EH (cell line): ENCODE data around the gene TARS1.

Experiments
- DNase-seq: peaks from one replicate; pipeline ENCODE4 v3.0.0-alpha.2; 2015; ENCODE audit warnings: low read depth

Gene TARS1

DNA sequence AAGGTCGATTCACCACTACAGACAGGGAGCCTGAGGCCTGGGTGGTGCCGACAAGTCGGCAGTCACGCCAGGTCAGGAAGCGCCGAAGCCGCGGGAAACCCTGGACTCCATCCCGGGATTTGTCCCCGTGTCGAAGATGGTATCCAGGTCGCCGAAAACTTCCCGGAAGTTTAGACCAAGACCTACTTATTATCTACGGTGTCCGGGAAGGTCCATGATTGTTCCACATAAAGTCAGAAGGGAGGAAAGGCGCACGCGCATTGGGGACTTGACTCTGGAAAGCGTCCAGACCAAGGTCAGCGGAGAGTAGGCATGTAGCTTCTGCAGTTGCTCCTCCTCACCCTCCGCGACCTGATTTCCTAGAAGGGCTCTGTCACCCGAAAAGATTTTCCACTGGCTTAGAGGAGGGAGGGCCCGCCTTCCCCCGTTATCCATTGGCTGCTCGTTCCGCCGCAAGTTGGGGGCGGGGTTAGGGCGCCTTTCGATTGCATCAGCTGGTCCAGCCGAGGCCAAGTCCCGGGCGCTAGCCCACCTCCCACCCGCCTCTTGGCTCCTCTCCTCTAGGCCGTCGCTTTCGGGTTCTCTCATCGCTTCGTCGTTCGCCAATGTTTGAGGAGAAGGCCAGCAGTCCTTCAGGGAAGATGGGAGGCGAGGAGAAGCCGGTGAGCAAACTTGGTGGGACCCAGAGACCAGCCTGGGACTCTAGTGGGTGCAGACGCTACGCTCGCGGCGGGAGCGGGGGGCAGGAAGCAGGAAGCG is at the start of gene TARS1:
Gene TARS1, plus strand, starts transcription at position 484 of the 759 bp plus-strand sequence. Its CDS starts 122 bp downstream, at position 606.
- peak; percentile 100 for DNase-seq

DNA sequence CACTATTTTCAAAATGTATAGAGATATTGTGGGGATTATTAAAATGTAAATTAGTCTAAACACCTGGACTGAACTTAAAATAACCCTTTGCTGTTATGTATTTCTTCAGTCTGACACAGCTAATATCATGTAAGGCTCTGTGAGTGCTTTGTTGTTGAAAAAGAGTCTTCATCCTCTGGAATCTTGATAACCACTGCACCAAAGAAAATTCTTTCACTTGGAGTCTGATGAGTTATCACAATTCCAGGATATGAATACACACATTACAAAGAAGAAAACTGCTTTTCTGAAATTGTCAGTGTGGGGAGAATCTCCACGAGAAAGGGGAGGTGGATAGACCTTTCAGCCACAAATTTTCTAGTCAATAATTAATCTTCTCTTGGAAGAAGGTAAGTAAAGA is 42.3 kb upstream of the TARS1 start:
- DNase-seq: peak; percentile 33

- DNase-seq: no peak
These were observed 40.1 kb upstream of the TARS1 start for GRCh38 chr5:33400675-33401074.

GRCh38 chr5:33401482-33402390 is 39.0 kb upstream of the TARS1 start:
- DNase-seq: peak; percentile 95

- no peak for DNase-seq
These were observed 37.6 kb upstream of the TARS1 start for GRCh38 chr5:33403187-33403586.

- peak; percentile 54 for DNase-seq
These were observed 31.9 kb upstream of the TARS1 start for GRCh38 chr5:33408816-33409215.

GRCh38 chr5:33409435-33410170 is 31.2 kb upstream of the TARS1 start:
- peak; percentile 85 for DNase-seq

- DNase-seq: no peak
These were observed 30.5 kb upstream of the TARS1 start for GRCh38 chr5:33410221-33410620.

DNA sequence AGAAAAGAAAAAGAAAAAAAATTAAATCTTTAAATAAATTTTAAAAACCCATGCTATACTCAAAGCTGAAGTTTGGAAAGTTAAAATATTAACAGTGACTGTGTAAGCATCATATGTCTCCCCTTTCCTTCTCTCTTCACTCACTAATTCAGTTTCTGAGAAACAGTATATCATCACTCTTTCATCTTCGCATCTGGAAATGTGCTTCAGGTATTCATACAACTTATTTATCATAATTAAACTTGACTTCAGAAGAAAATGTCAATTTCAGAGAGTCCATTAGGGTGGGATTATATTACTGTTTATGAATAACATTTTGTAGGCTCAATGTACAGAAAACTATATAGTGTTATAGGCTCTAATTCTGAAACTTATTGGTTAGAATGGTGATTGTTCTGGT is 29.3 kb upstream of the TARS1 start:
- no peak for DNase-seq

GRCh38 chr5:33415811-33416354 is 24.9 kb upstream of the TARS1 start:
- no peak for DNase-seq

DNA sequence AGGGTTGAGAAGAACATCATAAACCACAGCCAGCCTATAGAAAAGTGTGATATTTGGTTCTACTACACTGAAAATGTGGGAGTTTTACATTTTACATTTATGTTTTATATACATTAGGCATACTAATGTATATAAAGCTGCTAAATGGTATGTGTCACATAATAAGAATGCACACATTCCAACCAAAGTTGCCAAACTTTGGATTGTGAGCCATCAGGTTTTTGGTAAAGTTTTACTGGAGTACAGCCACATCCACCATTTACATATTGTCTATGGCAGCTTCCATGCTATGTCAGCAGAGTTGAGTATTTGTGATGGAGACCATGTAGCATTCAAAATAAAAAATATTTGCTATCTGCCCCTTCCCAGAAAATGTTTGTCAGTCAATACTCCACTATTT is 23.1 kb upstream of the TARS1 start:
- no peak for DNase-seq

DNA sequence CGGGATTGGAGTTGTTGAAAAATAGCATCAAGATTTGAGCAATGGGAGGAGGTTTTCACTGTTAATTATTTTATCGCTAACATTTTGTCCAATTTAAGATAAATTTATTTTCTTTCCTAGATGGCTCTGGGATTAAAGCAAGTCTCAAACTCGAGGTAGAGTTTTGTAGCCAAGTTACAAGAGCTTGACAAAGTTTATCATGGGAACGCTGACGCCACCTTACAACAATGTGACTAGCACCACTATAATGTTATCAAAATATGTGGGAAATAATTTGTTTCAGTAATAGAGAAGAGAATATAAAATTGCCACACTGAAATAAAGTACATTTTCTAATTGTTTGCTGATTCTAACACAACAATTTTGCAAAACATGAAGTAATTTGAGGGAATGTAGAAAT is 19.8 kb upstream of the TARS1 start:
- DNase-seq: no peak

GRCh38 chr5:33422191-33422590 is 18.6 kb upstream of the TARS1 start:
- DNase-seq: no peak

DNA sequence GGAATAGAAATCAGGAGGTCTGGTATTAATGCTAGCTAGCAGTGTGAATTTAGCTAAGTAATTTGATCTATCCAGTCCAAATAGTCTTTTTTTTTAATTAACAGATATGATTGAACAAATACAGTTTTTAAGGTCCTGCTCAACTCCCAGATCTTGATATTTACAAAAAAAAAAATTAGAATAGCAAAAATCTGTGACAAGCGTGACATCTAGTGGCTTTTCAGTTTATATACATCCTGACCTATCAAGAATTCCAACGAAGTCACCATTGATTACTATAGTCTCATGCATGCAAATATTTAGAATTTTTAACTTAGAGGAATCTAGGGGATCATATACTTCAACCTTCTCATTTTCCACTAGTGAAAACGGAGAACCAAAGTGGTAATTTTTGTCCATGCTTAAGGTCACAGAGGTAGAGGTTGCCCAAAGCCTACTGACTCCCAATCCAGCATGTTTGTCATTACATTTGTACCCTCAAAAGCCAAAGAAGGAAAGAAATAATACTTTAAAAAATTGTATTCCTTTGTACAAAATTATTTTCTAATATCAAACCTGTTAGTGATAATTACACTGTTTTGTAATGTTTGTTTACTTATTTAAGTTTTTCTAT is 17.6 kb upstream of the TARS1 start:
- DNase-seq: peak; percentile 66

DNA sequence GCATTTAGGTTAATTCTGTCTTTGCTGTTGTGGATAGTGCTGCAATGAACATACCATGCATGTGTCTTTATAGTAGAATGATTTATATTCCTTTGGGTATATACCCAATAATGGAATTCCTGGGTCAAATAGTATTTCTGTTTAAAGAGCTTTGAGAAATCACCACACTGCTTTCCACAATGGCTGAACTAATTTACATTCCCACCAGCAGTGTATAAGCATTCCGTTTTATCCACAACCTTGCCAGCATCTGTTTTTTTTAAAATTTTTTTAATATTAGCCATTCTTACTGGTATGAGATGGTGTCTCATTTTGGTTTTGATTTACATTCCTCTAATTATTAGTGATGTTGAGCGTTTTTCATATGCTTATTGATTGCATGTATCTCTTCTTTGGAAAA is 15.5 kb upstream of the TARS1 start:
- DNase-seq: peak; percentile 70

DNA sequence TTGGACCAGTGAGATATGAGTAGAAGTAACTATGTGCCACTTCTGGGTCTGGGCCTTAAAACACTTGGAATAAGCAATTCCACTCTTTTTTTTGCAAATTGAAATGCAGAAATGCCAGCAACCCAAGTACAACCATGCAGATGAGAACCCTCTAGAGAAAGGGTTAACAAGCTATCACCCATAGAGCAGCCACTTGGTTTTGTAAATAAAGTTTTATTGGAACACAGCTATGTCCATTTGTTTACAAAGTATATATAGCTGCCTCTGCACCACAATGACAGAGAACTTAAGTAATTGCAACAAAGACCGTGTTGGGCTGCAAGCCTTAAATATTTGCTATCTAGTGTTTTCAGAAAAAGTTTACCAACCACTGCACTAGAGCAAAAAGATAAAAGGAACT is 9.8 kb upstream of the TARS1 start:
- DNase-seq: no peak

GRCh38 chr5:33432656-33433055 is 8.1 kb upstream of the TARS1 start:
- no peak for DNase-seq

- peak; percentile 70 for DNase-seq
These were observed 7.2 kb upstream of the TARS1 start for GRCh38 chr5:33433303-33434240.

- DNase-seq: peak; percentile 79
These were observed 4.8 kb upstream of the TARS1 start for GRCh38 chr5:33435893-33436490.

GRCh38 chr5:33438996-33439395 is 1.8 kb upstream of the TARS1 start:
- DNase-seq: no peak
